GM18505 (cell line): ENCODE measurements around the gene ZNF488.

Source experiments
- ATAC-seq: cut with Tn5 transposase; IDR thresholded peaks from one replicate; pipeline ENCODE4 v1.9.1; 2021; ENCODE audit not compliant: unreplicated experiment
- POLR2A ChIP-seq: IDR thresholded peaks from 4 replicates; pipeline ENCODE4 v1.6.1; 2011; ENCODE audit warnings: borderline replicate concordance; ENCODE audit not compliant: insufficient read depth, insufficient read length; ENCODE audit errors: extremely low read depth

The ZNF488 gene

DNA sequence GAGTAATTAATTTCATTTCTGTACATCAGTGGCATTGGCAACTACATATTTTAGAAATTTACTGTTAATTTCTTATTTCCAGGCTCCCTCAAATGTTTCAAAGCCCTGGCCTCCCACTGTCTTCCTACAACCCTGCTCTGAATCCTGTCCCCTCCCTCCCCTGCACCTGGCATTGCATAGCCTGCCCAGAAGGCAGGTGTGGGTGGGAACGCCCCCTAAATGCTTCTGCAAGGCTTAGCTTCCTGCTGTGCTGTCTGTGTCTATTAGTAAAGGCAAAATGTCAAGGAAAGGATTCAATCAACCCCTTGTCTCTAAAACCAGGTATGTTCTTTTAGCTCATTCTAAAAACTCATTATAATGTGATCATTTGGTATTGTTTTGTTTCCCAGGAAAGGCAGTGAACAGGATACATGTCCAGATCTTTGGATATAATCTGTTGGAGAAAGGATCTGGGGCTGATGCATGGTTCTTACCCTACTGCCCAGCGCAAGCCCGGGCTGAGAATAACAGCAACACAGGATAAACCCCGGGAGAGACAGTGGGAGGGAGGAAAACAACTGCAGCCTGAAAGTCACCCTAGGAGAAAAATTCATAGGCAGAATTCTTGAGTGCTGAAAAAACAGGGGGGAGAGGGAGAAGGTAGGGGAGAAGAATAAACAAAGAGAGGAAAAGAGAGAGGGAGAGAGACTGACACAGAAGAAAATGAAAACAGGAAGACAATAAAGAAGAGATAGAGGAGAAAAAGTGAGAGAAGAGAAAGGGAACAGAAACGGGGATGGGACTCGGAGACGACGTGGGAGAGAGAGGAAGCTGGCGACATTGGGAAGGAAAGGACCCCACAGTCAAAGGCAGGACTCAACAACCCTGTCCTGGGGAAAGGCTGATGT is 589 bp downstream of the ZNF488 start:
- no peak for ATAC-seq

DNA sequence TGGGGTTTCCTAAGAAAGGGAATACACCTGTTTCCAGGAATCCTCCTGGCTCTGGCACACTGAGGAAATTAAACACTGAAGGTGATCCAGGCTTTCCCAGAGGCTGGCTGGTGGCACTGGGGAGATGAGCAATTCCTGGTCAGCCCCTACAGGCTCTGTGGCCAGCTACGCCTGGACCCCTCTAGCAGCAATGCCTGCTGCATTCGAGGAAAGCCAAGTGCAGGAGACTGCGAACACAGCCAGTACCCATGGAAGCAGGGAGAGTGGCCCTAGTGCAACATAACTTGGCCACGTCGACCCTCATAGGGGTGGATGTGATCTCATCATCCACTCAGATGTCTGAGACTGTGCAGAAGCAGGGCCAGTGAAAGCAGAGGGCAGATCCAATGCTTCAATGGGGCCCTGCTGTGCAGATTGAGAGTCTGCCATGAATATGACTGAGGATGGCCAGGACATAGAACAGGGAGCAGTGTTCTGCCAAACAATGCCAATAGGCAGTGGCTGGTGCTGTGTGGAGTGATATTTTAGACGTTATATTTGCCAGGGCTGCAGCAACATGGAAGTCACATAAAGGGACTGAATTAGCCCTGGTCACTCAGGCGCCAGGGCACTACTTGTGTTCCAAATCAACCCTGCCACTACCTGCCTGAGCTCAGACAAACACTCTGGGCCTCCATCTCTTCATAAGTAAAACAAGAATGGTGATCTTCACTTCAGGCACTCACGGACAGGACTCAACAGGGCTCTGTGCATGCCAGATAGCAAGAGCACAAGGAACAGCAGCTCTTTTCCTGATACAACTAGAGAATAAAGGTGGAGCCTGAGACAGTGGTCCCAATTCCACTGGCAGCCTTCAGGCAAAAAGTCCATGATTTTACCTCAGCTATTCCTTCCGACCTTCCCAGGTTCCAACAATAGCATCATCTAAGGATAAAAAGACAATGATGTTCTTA is 2.4 kb downstream of the ZNF488 start:
- no peak for TF ChIP-seq POLR2A
- ATAC-seq, result no peak

More for the DNA sequence above, 589 bp downstream of the ZNF488 start:
- TF ChIP-seq POLR2A, result no peak

DNA sequence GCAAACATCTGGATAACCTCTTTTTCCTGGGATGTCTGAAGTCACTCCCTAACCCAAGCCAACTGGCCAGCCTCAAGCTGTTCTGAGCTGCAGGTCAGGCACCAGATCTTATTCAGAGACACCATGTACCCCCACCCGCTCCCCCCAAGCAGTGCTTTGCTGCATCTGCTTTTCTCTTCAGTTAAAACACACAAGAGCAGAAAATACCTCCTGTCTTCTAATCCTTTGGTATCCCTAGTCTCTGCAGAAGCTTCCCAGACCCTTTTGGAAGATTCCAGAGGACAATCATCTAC is 3.0 kb downstream of the ZNF488 start:
- no peak for TF ChIP-seq POLR2A
- no peak for ATAC-seq

DNA sequence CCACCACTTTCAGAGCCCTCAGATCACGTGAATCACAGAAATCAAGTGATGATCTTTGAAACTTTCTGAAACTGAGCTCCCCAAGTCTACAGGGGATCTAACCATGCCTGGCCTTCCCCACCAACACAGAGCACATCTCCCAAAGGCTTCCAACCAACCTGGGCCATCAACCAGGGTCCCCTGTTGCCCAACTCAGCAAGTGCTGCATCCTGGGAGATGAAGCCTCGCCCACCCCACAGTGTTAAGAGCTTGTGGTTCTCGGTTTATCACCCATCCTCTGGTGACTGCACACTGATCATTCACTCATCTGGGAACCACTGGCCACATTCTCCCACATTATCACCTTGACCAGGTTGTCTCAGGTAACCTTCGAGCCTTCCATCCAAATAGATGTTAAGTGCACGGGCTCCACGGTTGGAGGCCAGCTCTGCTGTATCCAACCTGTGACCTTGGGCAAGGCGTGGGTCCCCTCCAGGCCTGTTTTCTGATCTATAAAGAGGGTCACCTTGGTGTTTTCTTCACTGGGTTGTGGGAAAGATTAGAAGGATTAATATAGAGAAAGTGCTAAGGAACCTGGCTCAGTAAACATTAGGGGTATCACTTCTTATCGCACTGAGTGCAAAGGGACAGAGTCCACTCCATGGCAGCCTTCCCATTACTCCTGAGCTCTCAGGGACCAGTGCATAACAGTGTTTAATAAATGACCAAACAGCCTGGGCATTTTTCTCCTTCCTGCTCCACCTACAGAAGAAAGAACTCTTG is 3.6 kb downstream of the ZNF488 start:
- no peak for ATAC-seq
- no peak for TF ChIP-seq POLR2A

DNA sequence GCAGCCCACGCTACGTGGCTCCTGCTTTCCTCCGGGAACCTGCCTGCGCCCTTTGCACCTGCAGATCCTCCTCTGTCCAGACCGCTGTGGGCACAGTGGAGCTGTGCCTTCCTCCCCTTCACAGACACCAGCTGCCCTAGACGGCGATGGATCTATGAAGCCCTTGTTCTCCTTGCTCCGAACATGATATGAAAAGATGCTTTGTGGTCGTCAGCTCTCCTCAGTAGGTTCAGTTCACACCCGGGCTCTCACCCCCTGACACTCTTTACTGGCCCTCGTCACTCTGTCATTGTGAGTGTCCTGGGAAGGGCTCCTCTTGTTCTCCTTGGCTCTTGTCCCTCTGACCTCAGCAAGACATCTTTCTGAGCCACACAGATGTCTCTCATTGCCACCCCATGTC is 4.2 kb downstream of the ZNF488 start:
- no peak for ATAC-seq
- no peak for TF ChIP-seq POLR2A

DNA sequence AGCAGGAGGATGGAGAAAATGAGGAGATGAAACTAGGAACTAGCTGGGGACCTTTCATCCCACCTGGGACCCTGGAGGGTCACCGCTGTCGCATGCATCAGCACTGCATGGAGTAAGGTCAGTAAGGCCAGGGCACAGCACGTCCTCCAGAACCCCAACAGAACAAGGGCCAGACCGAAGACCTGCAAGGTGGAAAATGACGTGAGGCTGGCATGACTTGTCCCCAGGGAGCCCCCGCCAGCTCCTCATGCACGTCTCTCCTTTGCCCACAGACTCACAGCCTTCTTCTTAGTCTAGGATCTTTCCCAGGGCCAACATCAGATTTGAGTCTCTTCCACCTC is 4.7 kb downstream of the ZNF488 start:
- no peak for ATAC-seq
- no peak for TF ChIP-seq POLR2A

DNA sequence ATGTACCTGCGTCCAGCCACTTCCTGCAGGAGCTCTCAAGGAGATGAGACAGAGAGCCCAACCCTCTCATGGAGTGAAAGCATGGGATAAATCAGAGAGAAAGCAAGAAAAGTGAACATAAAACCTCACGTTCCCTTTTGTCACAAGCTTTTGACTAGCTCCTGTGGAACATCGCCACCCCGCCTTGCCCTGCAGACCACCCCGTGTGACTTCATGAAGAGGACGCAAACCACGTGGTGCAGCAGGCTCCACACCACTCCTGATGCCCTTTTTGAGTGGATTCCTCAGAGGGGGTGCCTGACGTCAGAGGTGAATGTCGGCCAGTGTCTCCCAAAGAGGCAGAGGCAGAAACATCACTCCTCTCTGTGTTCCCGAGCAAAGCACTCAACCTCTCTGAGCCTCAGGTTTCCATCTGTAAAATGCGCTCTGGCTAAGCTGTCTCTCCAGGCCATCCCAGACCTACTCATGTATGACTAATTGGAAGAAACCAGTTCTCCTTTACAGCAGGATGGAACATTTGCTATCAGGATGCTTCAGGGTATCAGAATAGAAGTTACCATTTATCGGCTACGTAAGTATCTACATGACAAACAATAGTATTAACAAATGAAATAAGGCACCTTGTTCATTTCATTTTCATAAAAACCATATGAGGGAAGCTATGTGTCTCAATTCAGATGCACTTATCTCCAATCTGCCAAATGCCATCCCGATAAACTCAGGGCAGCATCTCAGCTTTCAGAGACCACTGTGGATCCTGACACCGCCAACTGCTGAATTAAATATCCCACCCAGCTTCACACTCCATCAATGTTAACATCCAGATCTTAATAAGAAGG is 5.3 kb downstream of the ZNF488 start:
- TF ChIP-seq POLR2A, result no peak
- no peak for ATAC-seq

DNA sequence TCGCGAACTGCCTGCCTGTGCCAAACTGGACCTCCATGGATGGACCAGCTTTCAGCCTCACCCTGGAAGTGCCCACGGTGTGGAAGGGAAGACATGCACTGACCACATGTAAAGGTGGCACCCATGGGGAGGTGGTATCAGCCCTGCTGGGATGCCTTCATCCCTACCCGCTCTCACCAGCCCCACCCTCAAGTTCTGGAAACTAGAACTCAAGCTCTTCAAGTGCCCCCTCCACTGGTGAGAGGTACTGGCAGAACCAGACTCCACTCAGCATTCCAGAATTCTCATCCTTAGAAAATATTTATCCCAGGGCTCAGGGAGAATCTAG is 5.9 kb downstream of the ZNF488 start:
- no peak for TF ChIP-seq POLR2A
- ATAC-seq, result no peak

DNA sequence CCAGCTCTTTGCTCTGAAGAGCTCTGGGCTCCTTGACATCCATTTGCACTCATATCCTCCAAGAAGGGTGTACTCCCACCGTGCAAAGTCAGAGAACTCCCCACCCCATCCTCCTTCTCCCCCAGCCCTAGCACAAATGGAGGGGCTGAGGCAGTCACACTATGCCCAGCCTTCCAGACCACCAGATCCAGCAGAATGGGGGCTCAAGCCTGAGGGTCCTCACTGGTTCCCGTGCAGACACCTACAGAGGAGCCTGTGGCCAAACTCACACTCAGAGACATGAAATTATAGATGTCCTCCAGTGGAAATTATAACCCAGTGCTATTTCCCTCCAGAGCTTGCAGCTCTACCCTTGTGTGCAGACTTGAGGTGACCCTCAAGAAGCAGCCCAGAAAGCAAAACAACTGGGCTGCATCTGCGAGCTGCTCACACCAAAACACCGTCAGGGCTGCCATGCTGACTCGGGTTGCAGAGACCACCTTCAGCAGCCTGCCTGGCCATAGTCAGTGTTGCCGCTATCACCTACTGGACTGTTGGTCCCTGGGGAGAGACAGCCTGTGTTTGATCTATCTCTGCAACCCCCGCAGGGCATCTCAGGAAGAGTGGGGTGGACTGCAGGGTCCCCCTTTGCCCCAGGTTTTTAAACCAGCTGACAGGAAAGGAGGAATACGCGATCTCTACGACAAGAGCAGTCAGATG is 7.4 kb downstream of the ZNF488 start:
- ATAC-seq, result no peak
- no peak for TF ChIP-seq POLR2A

DNA sequence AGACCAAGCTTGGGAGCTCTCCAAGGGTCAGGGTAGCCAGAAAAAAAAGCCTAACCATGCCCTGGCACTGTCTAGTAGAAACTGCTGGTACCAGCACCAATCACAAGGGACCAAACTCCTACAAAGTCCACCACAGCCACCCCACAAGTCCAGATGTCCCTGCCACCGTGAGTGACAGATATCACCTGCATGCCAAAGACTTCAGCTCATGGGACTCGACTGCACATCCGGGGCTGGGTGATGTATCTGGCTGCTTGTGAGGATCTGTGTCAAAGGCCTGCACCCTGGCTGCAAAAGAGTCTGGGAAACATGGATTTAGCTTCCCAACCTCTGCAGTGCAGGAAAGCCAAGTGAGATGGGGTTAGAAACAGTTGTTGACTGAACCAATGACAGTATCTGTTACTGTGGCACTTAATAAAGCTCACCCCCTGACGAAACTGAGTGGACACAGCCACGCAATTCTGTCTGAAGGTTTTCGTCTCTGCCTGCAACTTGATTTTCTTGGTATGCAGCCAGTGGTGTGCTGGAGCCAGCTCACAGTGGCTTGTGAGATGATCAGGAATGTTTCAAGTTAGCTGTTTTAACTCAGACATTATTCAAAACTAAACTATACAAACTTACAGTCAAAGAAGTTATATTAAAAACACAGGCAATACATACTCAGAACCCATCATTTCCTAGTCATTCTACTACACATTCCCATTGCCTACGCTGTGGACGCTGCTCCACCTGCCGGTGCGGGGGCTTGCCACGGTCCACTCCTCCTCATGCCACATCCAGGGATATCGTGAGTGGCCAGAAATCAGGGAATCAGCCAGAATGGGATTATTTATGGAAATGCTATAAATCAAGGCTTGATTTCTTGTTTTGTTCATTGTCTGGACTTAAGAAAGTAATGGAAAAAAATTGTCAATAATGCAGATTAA is 9.2 kb downstream of the ZNF488 start:
- no peak for ATAC-seq
- TF ChIP-seq POLR2A, result no peak

DNA sequence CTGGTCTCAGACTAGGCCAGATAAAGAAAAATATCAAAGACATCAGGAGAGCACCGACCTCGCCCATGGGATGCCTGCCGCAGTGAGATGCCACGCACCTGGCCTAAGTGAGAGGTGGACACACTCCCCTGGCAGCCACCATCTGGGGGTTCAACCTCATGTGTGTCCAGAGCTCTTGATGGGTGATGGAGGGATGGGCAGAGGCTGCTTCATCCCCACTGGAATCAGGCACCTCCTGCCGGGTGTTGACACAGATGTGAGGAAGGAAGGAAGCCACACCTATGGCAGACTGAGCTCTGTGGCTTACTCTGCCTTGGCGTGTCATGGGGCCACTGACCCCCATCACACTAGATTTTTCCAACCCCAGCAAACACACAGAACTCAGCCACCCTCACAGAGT is 11.4 kb downstream of the ZNF488 start:
- no peak for ATAC-seq
- no peak for TF ChIP-seq POLR2A
